HG03457 (cell line): Measurements from ENCODE around the gene GSG1L2.

ENCODE experiments used
- ATAC-seq: cut with Tn5 transposase; IDR thresholded peaks from one replicate; pipeline ENCODE4 v1.9.1; 2021; ENCODE audit warnings: moderate number of reproducible peaks; ENCODE audit not compliant: unreplicated experiment

GSG1L2 gene

GRCh38 chr17:9821921-9822320, at the start of gene GSG1L2:
TSS of gene GSG1L2 (minus strand) at chr17:9822079. CDS start at chr17:9822071, 8 bp downstream.
- ATAC-seq: no peak

GRCh38 chr17:9868552-9868951, 46.7 kb upstream of the GSG1L2 start:
- ATAC-seq: no peak

DNA sequence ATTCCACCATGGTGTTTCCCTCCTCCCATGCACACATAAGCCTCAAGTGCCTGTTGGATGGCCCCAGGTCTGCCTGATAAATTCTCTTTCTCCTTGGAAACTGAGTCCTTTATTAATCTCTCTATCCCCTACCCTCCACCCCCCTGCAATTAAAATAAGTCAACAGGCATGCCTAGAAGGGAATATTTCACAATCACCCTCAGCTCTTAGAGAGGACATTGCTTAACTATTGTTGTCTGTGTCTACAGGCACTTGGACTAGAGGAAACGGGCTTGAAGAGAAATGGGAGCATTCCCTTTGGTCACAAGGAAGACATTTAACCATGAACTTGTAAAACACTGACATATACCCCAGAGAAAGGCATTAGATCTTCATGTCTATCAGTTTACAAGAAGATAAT, 43.7 kb upstream of the GSG1L2 start:
- ATAC-seq: no peak

DNA sequence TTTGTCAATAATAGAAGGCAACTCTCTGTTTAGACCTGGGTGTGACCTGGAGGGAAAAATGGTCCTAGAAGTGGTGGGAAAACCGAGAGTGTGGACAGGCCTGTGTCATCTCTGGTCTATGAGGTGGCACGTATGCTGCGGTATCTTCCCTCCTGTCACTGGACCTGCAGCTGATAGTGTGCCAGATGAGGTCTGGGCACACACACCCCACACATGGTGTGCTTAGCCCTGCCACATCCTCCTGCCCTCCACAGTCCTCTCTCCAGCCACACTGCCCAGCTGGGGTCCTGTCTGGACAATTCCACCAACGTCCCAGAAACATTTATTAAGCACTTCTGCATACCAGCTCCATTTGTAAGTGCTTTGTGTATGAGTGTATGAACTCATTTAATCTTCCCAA, 41.1 kb upstream of the GSG1L2 start:
- no peak for ATAC-seq

DNA sequence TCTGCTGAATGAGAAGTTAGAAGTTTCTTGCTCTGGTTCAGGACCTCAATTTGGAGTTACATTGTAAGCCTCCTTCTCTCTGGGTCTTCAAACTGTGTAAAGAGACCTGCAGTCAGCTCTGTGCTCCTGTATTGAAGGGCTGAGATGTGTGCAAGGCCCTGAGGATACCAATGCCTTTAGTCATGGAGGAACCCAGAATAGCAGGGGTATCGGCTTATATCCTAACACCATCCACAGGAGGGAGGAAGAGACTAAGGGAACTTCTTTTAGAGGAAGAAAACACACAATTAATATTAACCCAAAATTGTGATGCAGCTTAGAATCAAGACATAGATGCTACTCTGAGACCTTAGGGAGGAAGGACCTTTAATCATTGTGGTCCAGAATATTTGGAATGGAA, 40.3 kb upstream of the GSG1L2 start:
- no peak for ATAC-seq

- no peak for ATAC-seq
Measured at GRCh38 chr17:9860851-9861250, 39.0 kb upstream of the GSG1L2 start.

DNA sequence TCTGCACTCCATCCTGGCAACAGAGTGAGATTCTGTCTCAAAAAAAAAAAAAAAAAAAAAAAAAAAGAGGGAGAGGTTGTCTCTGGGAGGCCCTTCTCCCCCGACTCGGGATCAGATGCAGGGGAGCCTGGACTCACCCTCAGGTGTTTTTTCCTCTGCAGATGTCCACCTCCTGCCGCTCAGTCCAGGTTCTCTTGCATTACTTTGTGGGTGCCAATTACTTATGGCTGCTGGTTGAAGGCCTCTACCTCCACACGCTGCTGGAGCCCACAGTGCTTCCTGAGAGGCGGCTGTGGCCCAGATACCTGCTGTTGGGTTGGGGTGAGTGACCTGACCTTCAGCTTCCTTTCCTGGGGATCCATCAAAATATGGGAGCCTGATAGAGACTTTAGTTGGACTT, 37.9 kb upstream of the GSG1L2 start:
- no peak for ATAC-seq

DNA sequence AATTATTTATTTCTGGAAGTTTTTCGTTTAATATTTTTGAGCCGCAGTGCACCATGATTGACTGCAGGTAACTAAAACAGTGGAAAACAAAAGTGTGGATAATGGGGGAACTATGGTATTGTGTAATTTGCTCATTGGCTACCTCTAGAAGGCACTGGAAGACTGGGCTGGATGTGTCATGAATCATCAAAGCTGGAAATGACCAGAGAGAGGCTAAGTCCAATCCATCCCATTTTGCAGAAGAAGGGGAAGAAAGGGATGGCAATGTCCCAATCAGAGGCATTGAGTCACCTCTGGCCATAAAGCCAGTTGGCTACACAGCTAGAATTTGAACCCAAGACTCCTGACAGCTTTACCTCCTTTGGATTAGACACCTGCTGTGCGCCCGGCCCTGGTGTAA, 33.2 kb upstream of the GSG1L2 start:
- no peak for ATAC-seq

DNA sequence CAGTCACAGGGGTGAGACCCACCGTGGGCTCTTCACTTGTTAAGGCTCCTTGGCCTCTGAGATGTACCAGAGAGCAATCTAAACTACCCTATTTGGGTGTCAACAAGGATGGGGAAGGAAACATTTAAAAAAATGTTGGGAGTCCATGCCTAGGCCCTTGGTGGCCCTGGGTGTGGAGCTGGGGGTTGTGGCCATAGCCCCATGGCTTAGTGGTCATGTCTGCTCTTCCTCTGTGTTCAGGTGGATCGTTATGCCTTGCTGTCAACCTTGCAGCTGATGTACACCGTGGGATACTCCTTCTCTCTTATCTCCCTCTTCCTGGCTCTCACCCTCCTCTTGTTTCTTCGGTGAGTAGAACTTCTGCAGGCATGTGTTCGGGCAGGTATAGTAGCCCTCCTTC, 32.4 kb upstream of the GSG1L2 start:
- ATAC-seq: no peak

- no peak for ATAC-seq
Measured at GRCh38 chr17:9850151-9850550, 28.3 kb upstream of the GSG1L2 start.

- ATAC-seq: no peak
Measured at GRCh38 chr17:9845306-9845705, 23.4 kb upstream of the GSG1L2 start.

GRCh38 chr17:9844153-9844552, 22.3 kb upstream of the GSG1L2 start:
- ATAC-seq: no peak

DNA sequence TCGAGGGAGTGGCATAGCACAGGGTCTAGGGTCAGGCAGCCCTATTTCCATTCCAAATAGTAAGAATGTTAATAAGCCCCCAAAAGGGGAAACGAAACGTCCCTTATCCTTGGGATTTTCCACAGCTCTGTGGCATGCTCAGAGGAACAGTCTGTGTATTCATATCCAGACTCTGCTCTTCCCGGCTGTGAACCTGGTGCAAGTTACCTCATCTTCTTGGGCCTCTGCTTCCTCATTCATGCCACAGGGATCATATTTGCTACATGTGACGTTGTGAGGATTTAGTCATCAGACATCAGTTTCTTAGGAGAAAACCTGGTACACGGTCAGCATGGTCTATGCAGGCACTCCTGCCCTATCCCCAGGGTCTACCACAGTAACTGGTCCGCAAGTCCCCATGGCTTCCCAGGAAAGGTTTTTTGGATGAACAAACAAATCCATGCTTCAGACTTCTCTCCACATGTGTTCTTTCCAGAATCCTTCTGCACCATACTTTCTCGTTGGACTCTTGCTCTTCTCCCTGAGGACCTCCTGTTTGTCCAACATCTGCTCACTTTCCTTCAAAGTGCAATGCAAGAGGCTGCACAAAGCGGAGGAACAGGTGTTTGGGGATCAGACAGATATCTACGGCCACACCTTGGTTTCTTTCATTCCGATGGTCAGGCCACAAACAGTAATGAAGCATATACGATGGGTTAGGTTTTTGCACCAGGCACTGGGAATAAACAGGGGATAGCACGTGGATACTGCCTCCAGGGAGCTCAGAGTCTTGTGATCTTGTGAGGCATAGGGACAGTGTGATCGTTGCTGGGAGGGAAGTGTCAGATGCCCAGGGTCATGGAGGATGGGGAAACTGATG, 21.5 kb upstream of the GSG1L2 start:
- ATAC-seq: no peak

DNA sequence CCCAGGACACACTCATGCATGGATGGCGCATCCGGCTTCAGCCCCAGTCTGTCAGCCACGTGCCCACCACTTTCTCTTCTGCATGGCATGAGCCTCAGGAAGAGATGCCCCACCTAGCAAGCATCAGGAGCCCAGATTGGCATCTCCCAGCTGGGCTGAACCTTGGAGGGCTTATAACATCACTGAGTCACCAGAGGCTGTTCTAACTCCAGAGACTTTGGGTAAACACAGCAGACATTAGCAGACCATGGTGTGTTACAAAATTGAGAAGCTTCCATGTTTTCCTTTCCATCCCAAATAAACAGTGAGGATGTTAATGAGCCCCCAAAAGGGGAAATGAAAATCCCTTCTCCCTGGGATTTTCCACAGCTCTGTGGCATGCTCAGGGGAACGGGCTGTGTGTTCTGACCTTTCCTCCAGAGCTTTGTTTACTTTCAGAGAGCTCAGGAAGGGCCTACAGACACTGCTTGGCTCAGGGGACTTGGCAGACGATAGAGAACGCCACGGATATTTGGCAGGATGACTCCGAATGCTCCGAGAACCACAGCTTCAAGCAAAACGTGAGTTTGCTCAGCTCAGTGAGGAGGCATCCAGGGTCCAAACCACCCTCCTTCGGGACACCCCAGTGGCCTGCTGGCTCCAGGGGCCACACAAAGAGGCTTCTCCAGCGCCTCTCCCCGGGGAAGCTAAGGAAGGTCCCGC, 20.3 kb upstream of the GSG1L2 start:
- no peak for ATAC-seq

- no peak for ATAC-seq
Measured at GRCh38 chr17:9839433-9839832, 17.6 kb upstream of the GSG1L2 start.

DNA sequence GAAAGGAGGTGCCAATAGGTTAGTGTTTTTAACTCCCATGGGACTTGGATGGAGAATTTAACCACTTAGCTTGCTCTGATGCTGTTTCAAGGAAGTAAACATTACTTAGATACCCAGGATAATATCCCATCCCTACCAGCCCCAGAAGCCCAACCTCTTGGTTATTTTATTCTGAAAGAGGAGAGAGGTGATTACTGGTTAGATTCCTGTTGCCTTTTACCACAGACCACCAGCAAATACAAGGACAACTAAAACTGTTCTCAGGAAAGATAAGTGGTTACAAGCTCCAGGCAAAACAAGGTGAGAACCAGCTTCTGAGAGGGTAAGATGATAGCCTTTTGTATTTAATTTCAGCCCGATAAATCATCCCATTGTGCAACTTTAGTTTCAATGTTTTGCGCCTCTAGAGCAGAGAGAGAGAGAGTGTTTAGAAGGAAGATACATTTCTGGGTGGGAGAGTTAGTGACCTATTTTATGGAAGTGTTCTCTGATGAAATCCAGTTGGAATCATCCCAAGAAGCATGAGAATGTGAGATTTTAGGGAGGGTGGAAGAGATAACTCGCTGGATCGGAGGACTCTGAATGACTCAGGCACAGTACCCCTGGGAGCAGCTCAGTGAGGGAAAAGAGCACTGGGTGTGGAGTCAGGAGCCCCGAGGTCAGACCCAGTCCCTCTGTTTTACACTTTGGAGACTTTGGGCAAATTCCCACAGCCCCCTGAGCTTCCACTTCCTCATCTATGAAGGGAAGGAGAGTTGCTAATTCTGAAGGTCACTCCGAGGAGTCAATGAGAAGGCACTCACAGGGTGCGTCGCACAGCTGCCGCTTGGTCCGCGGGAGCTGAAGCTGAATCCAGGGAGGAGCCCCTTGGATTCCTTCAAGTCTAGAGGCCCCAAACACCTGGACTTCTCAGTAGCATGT, 15.9 kb upstream of the GSG1L2 start:
- no peak for ATAC-seq

GRCh38 chr17:9833922-9834321, 12.0 kb upstream of the GSG1L2 start:
- ATAC-seq: no peak

DNA sequence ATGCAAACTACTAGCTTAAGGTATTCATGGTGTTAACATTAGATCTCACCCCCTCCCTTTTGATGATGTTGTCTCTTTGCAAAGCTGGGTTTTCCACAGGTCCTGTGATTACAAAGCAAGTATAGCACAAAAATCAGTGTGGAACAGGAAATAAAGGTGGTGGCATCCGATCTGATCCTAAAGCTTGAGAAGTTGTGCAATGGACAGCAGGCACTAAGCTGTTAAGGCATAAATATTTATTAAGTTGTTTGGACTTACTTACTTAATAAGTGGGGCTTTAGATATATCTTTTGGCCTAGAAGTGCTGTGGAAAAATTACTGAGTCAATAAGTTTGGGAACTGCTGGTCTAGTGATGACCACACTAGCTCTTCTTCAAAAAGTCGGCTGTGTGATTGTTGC, 8.8 kb upstream of the GSG1L2 start:
- ATAC-seq: no peak

- ATAC-seq: no peak
Measured at GRCh38 chr17:9829343-9829742, 7.5 kb upstream of the GSG1L2 start.

DNA sequence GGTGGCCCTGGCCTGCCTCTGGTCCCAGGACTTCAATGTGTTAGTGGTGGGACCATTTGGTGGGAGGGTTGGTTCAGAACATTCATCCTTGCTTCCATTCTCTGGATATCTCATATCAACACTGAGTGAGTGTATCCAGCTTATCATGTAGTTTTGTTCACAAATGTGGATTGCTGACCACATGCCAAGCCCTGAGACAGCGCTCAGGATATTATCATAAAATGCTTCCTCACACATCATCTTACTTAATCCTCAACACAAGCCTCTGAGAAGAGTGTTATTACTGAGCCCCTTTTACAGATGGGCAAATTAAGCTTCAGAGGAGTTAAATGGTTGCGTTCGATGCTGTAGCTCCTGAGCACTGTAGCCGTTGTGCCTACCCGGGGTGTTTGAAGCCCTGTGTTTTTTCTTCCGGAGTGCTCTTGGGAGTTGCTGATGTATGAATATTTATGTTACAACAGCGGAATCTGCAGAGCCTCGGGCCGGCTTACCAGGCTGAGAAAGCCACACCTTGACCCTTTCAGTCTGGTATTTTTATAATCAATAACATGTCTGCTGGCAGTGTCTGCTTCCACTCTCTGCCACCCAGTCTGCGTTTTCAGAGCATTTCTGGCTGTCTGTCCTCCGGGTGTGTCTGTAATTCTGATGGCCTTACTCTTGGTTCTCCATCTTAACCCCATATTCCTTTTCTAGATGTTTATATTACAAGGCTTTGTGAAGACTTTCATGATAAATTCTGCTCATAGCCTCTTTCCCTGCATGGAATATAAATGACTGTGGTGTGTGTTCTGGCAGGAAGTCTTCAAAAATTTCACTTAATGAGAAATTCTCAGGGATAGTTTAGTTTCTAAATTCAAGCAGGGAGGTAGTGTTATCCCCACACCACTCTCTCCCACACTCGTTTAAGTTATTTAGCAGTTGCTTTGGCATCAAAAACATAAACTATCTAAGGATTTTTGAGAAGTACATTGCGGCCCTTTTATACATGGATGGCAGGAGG, 6.7 kb upstream of the GSG1L2 start:
- no peak for ATAC-seq
